ENCODE data around the gene FBXL15.

The FBXL15 gene

GRCh38 chr10:102420714-102421506, at the start of gene FBXL15:
Gene FBXL15 (plus strand): TSS chr10:102420836. CDS start chr10:102421130, 294 bp downstream.
- DNase-seq (ENCODE audit: low read depth): peak; percentile 90

GRCh38 chr10:102371295-102371694, 49.3 kb upstream of the FBXL15 start:
- DNase-seq (ENCODE audit: low read depth): no peak

GRCh38 chr10:102375250-102375649, 45.4 kb upstream of the FBXL15 start:
- DNase-seq (ENCODE audit: low read depth): no peak

- DNase-seq (ENCODE audit: low read depth): no peak
Measured at GRCh38 chr10:102375867-102376266, 44.8 kb upstream of the FBXL15 start.

- DNase-seq (ENCODE audit: low read depth): no peak
Measured at GRCh38 chr10:102376901-102377300, 43.7 kb upstream of the FBXL15 start.

GRCh38 chr10:102379383-102379782, 41.3 kb upstream of the FBXL15 start:
- no peak for DNase-seq (ENCODE audit: low read depth)

GRCh38 chr10:102381983-102382382, 38.7 kb upstream of the FBXL15 start:
- DNase-seq (ENCODE audit: low read depth): no peak

- no peak for DNase-seq (ENCODE audit: low read depth)
Measured at GRCh38 chr10:102382871-102383270, 37.8 kb upstream of the FBXL15 start.

- no peak for DNase-seq (ENCODE audit: low read depth)
Measured at GRCh38 chr10:102384053-102384452, 36.6 kb upstream of the FBXL15 start.

GRCh38 chr10:102384606-102385429, 35.8 kb upstream of the FBXL15 start:
- DNase-seq (ENCODE audit: low read depth): no peak

GRCh38 chr10:102389894-102390293, 30.7 kb upstream of the FBXL15 start:
- no peak for DNase-seq (ENCODE audit: low read depth)

- no peak for DNase-seq (ENCODE audit: low read depth)
Measured at GRCh38 chr10:102392306-102392705, 28.3 kb upstream of the FBXL15 start.

- no peak for DNase-seq (ENCODE audit: low read depth)
Measured at GRCh38 chr10:102393411-102394078, 27.1 kb upstream of the FBXL15 start.

- peak; percentile 77 for DNase-seq (ENCODE audit: low read depth)
Measured at GRCh38 chr10:102394079-102394800, 26.4 kb upstream of the FBXL15 start.

- no peak for DNase-seq (ENCODE audit: low read depth)
Measured at GRCh38 chr10:102394801-102395399, 25.7 kb upstream of the FBXL15 start.

GRCh38 chr10:102395400-102396316, 25.0 kb upstream of the FBXL15 start, which contains the start of gene NFKB2:
Gene NFKB2 (plus strand): TSS chr10:102395705. CDS start chr10:102395960, 255 bp downstream.
- DNase-seq (ENCODE audit: low read depth): peak; percentile 63

- no peak for DNase-seq (ENCODE audit: low read depth)
Measured at GRCh38 chr10:102396317-102396650, 24.4 kb upstream of the FBXL15 start.

GRCh38 chr10:102396730-102397151, 23.9 kb upstream of the FBXL15 start:
- DNase-seq (ENCODE audit: low read depth): no peak

GRCh38 chr10:102397222-102398171, 23.1 kb upstream of the FBXL15 start:
- DNase-seq (ENCODE audit: low read depth): no peak

All from fibroblast of the conjunctiva (primary cell).